ENCODE measurements around the gene CCNE1. TPM values are rescaled to one million over a fixed set of nuclear protein-coding genes. Genes with fewer than 3 reads are reported as not detected.

Gene CCNE1
- total RNA-seq, 1 experiment from 2014 or later, result 40.2 TPM

DNA sequence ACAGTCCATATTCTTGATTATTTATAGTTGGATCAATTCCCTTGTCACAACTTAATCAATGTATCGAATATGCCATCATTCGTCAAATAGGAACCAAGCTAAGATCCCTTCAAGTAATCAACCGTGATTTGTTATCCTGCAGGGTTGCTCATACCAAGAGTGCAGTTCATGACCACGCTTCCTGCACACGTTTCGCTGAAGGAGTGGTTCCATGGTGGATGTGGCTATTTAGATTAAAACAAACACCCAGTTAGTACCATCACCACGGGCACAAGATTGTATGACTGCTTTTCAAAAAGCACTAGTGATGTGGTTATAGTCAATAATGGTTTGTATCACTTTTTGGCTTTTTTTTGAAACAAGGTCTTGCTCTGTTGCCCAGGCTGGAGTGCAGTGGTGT lies 41.1 kb upstream of the CCNE1 start:
- H4K8ac ChIP-seq (replicated peaks; ENCODE audit: insufficient read length, low read depth, low read length), result no peak overlapping the region
- H3K23ac ChIP-seq (ENCODE audit: insufficient read length, low read depth, low read length), result no peak overlapping the region
- TF ChIP-seq, protein P1, sequence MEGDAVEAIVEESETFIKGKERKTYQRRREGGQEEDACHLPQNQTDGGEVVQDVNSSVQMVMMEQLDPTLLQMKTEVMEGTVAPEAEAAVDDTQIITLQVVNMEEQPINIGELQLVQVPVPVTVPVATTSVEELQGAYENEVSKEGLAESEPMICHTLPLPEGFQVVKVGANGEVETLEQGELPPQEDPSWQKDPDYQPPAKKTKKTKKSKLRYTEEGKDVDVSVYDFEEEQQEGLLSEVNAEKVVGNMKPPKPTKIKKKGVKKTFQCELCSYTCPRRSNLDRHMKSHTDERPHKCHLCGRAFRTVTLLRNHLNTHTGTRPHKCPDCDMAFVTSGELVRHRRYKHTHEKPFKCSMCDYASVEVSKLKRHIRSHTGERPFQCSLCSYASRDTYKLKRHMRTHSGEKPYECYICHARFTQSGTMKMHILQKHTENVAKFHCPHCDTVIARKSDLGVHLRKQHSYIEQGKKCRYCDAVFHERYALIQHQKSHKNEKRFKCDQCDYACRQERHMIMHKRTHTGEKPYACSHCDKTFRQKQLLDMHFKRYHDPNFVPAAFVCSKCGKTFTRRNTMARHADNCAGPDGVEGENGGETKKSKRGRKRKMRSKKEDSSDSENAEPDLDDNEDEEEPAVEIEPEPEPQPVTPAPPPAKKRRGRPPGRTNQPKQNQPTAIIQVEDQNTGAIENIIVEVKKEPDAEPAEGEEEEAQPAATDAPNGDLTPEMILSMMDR (conservative IDR thresholded peaks at IDR 0.05), result no peak
- H4K20me1 ChIP-seq (ENCODE audit: control insufficient read depth, insufficient read depth, insufficient read length), result no peaks in the 10 kb centered on the region
- no peak overlapping the region for H2AFZ ChIP-seq (ENCODE audit: low read length)
- no peak overlapping the region for H2AK5ac ChIP-seq (ENCODE audit: insufficient read length, low read length)
- H3K4ac ChIP-seq (ENCODE audit: low read depth, low read length), result no peak overlapping the region
- no peaks in the 10 kb centered on the region for H3K9me3 ChIP-seq (ENCODE audit: control insufficient read depth, low read depth, low read length)
- no peaks in the 10 kb centered on the region for H3K4me1 ChIP-seq (ENCODE audit: insufficient read depth, low read length)
- no peak overlapping the region for H3K27ac Mint-ChIP-seq
- no peak overlapping the region for H2BK120ac ChIP-seq (ENCODE audit: low read depth, low read length, poor library complexity, severe bottlenecking)
- H2BK12ac ChIP-seq (ENCODE audit: insufficient read length, low read depth, low read length), result no peak overlapping the region
- no peak overlapping the region for H3K18ac ChIP-seq (ENCODE audit: insufficient read length, low read depth, low read length)
- DNase-seq, result no peak
- no peak overlapping the region for H3K14ac ChIP-seq (ENCODE audit: insufficient read depth, low read length)
- H3K4me1 Mint-ChIP-seq, result peaks cover 10 to 15% of the 10 kb centered on the region in 2 experiments
- H3K27ac ChIP-seq (ENCODE audit: insufficient read length, low read depth, low read length), result no peak overlapping the region
- H3T11ph ChIP-seq (ENCODE audit: low read length), result no peak overlapping the region
- H3K23me2 ChIP-seq (ENCODE audit: insufficient read length, low read depth, low read length, poor library complexity, severe bottlenecking), result no peaks in the 10 kb centered on the region
- peaks cover 3% of the 10 kb centered on the region; the same call in 1 of the 2 replicates for H3K27me3 Mint-ChIP-seq (ENCODE audit: low read depth)
- no CpG with 5 or more reads among the region's 7 CpGs for WGBS (ENCODE audit: extremely low coverage, insufficient read length, low lambda C conversion rate)
- no peak overlapping the region for H3K4me3 Mint-ChIP-seq
- H3K4me2 ChIP-seq (ENCODE audit: insufficient read depth, insufficient read length, low read length), result no peak overlapping the region
- no peak overlapping the region for H4K5ac ChIP-seq (ENCODE audit: insufficient read length, low read depth, low read length)
- H2BK20ac ChIP-seq (ENCODE audit: low read depth, low read length, poor library complexity, severe bottlenecking), result no peak overlapping the region
- H2BK5ac ChIP-seq (ENCODE audit: insufficient read length, low read length), result no peak overlapping the region
- no peak overlapping the region for H4K91ac ChIP-seq (ENCODE audit: insufficient read length, low read depth, low read length)
- no peak overlapping the region for H2BK15ac ChIP-seq (ENCODE audit: low read depth, low read length)
- no peaks in the 10 kb centered on the region for H3K79me1 ChIP-seq (ENCODE audit: insufficient read depth, low read depth, low read length, poor library complexity, severe bottlenecking)
- no peaks in the 10 kb centered on the region for H3K27me3 ChIP-seq (ENCODE audit: insufficient read depth, low read length)
- no peaks in the 10 kb centered on the region; a peak in 1 of 5 replicates for H3K9me3 Mint-ChIP-seq
- H3K36me3 Mint-ChIP-seq (ENCODE audit: insufficient read depth in 1 of 3, low read depth in 3 of 3), result no peaks in the 10 kb centered on the region
- no peak overlapping the region for H3K56ac ChIP-seq (ENCODE audit: insufficient read length, low read depth, low read length)
- no peak overlapping the region for H3K9ac ChIP-seq (ENCODE audit: extremely low read depth, insufficient read length, low read length)
- no peaks in the 10 kb centered on the region for H3K79me2 ChIP-seq (ENCODE audit: insufficient read depth, low read length)

Data from H9 (cell line).